Measurements from ENCODE around the gene KIF2C.

GRCh38 chr1:44792736-44793502, 53.3 kb downstream of the KIF2C start:
- TF ChIP-seq CTCF (conservative IDR thresholded peaks at IDR 0.05; ENCODE audit: low read depth, low read length) (no peak), EZH2phosphoT487 (IDR thresholded peaks at IDR 0.05; ENCODE audit: borderline replicate concordance, low read length) (no peak)
